Measurements from ENCODE around the gene CCNT1.
"Not testable (repeated sequence)": the region's sequence is repeated elsewhere in the genome, so short reads cannot be mapped to it uniquely, and the experiment has no call there.

The CCNT1 gene

GRCh38 chr12:48716168-48716492 lies 377 bp downstream of the CCNT1 start:
- no peak for DNase-seq (ENCODE audit: low read depth)

GRCh38 chr12:48712209-48712608 lies 4.3 kb downstream of the CCNT1 start:
- DNase-seq (ENCODE audit: low read depth): no peak
- TF ChIP-seq CTCF (conservative IDR thresholded peaks at IDR 0.05; ENCODE audit: low read depth, low read length): no peak
- H3K4me3 ChIP-seq (ENCODE audit: low read length): no peak overlapping the region

More at GRCh38 chr12:48716168-48716492, 377 bp downstream of the CCNT1 start:
- no peak for TF ChIP-seq CTCF (conservative IDR thresholded peaks at IDR 0.05; ENCODE audit: low read depth, low read length)
- H3K4me3 ChIP-seq (ENCODE audit: low read length): peak overlapping the region; percentile 88

GRCh38 chr12:48698822-48699221 lies 17.7 kb downstream of the CCNT1 start:
- not testable (repeated sequence) for H3K4me3 ChIP-seq (ENCODE audit: low read length); DNase-seq (ENCODE audit: low read depth)

- DNase-seq (ENCODE audit: low read depth): no peak
- H3K4me3 ChIP-seq (ENCODE audit: low read length): no peak overlapping the region
- TF ChIP-seq CTCF (conservative IDR thresholded peaks at IDR 0.05; ENCODE audit: low read depth, low read length): no peak
These were observed 19.9 kb downstream of the CCNT1 start for GRCh38 chr12:48696626-48697025.

- no peak for DNase-seq (ENCODE audit: low read depth)
- no peak overlapping the region for H3K4me3 ChIP-seq (ENCODE audit: low read length)
- no peak for TF ChIP-seq CTCF (conservative IDR thresholded peaks at IDR 0.05; ENCODE audit: low read depth, low read length)
These were observed 20.6 kb downstream of the CCNT1 start for GRCh38 chr12:48695859-48696258.

GRCh38 chr12:48694038-48694437 lies 22.5 kb downstream of the CCNT1 start:
- no peak overlapping the region for H3K4me3 ChIP-seq (ENCODE audit: low read length)
- no peak for DNase-seq (ENCODE audit: low read depth)
- TF ChIP-seq CTCF (conservative IDR thresholded peaks at IDR 0.05; ENCODE audit: low read depth, low read length): no peak

GRCh38 chr12:48693572-48693971 lies 22.9 kb downstream of the CCNT1 start:
- DNase-seq (ENCODE audit: low read depth): no peak
- no peak for TF ChIP-seq CTCF (conservative IDR thresholded peaks at IDR 0.05; ENCODE audit: low read depth, low read length)
- no peak overlapping the region for H3K4me3 ChIP-seq (ENCODE audit: low read length)

Measured in retinal pigment epithelial cell (primary cell).